ENCODE data around the gene CES3. TPM values are rescaled to one million over a fixed set of nuclear protein-coding genes. Genes with fewer than 3 reads are reported as not detected.

The CES3 gene
- total and polyA plus RNA-seq, 12 donors, result 0.22 to 1.7 (median 0.67) TPM; not detected in 1

DNA sequence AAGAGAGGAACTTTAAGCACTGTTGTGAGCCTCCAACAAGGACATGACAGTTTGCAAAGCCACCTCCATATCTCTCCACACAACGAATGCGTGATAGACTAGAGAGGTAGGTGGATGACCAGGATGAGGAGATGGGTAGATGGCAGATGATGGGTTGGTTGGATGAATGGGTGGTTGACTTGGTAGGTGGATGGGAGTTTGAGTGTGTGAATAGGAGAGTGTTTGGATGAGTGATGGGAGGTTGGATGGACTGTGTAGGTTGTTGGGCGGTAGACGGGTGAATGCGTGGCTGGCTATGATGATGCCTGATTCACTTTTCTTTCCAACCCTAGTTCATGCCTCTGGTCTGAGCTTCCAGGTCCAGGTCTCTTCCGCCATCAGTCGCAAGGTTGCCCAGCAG lies 46.5 kb upstream of the CES3 start:
- intact Hi-C loops (cut with DNase I), result no loop called here
- Histone ChIP-seq H3K27me3 (no peaks in the 10 kb centered on the region), H3K27ac (no peak overlapping the region), H3K36me3 (replicated peaks in 1 of 2) (no peaks in the 10 kb centered on the region), H3K4me3 (no peak overlapping the region), H3K9me3 (replicated peaks in 1 of 3) (no peaks in the 10 kb centered on the region), H3K4me1 (replicated peaks in 1 of 2) (no peaks in the 10 kb centered on the region)
- WGBS, 4 donors, result 93 to 98% (median 96%) methylated on average over 7 of the region's 7 CpGs
- no peak for DNase-seq
- no peak for TF ChIP-seq POLR2A (IDR thresholded peaks at IDR 0.05)
- TF ChIP-seq, protein P1, sequence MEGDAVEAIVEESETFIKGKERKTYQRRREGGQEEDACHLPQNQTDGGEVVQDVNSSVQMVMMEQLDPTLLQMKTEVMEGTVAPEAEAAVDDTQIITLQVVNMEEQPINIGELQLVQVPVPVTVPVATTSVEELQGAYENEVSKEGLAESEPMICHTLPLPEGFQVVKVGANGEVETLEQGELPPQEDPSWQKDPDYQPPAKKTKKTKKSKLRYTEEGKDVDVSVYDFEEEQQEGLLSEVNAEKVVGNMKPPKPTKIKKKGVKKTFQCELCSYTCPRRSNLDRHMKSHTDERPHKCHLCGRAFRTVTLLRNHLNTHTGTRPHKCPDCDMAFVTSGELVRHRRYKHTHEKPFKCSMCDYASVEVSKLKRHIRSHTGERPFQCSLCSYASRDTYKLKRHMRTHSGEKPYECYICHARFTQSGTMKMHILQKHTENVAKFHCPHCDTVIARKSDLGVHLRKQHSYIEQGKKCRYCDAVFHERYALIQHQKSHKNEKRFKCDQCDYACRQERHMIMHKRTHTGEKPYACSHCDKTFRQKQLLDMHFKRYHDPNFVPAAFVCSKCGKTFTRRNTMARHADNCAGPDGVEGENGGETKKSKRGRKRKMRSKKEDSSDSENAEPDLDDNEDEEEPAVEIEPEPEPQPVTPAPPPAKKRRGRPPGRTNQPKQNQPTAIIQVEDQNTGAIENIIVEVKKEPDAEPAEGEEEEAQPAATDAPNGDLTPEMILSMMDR (IDR thresholded peaks at IDR 0.05), result no peak

DNA sequence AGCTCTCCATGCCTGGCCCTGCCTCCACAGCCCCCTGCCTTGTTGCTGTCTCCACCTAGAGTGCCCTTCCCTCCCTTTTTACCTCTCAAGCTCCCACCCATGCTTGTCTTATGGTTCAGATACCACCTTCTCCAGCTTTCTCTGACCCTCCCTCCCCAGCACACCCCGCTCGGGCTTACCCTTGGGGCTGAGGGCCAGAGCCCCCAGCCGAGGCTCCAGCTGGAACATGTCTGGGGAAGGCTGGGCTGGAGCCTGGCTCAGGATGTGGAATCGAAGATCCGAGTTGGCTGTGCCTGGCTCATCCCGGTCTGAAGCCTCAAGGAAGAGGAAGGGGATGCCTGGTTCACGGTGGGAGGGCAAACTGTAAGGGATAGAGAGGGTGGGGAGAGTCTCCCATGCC lies 46.0 kb upstream of the CES3 start:
- intact Hi-C loops (cut with DNase I), result no loop called here
- Histone ChIP-seq H3K4me3 (no peak overlapping the region), H3K4me1 (replicated peaks in 1 of 2) (no peaks in the 10 kb centered on the region), H3K27me3 (no peaks in the 10 kb centered on the region), H3K9me3 (replicated peaks in 1 of 3) (no peaks in the 10 kb centered on the region), H3K27ac (no peak overlapping the region), H3K36me3 (replicated peaks in 1 of 2) (no peaks in the 10 kb centered on the region)
- 71 to 83% (median 78%) methylated on average over 7 of the region's 7 CpGs for whole genome bisulfite sequencing, 4 donors
- TF ChIP-seq POLR2A (IDR thresholded peaks at IDR 0.05), result no peak
- TF ChIP-seq, protein P1 (IDR thresholded peaks at IDR 0.05), result no peak
- no peak for DNase-seq

DNA sequence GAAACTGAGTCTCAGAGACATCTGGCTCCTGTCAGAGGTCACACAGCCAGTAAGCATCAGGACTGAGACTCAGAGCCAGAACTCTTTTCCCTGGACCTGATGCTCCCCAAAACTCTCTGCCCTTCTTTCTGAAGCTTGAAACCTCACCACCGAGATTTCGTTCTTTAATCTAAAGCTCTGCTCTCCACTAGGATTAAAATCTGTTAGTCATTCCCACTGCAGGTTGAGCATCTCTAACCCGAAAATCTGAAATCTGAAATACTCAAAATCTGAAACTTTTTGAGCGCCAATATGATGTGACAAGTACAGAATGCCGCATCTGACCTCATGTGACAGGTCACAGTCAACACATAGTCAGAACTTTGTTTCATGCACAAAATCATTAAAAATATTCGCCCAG lies 44.5 kb upstream of the CES3 start:
- H3K9me3 ChIP-seq (replicated peaks in 1 of 3), result no peaks in the 10 kb centered on the region
- WGBS, 4 donors, result 82 to 86% (median 84%) methylated on average over 6 of the region's 6 CpGs
- H3K4me1 ChIP-seq (replicated peaks in 1 of 2), result no peaks in the 10 kb centered on the region
- H3K4me3 ChIP-seq, result no peak overlapping the region
- no peak overlapping the region for H3K27ac ChIP-seq
- no peak for DNase-seq
- no peaks in the 10 kb centered on the region for H3K36me3 ChIP-seq (replicated peaks in 1 of 2)
- intact Hi-C loops (cut with DNase I), result no loop called here
- no peaks in the 10 kb centered on the region for H3K27me3 ChIP-seq
- TF ChIP-seq POLR2A (IDR thresholded peaks at IDR 0.05), result no peak
- TF ChIP-seq, protein P1 (IDR thresholded peaks at IDR 0.05), result no peak

DNA sequence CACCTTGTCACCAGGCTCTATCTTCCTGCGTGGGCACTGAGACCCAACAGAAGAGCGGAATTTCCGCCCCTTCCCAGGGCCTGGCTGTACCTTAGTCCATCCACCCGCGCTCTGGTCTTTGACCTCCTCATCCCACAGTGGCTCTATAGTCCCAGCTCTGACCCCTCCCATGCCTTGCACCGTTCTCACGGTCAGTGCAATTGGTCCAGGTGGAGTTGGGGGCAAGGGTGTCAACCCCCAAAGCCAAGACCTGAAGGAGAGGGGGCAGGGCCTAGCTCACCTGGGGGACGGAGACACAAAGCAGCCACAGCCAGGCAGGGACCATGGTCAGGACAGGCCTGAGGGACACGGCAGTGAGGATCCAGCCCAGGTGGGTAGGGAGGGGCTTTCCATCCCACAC lies 43.3 kb upstream of the CES3 start:
- DNase-seq, result no peak
- Histone ChIP-seq H3K4me1 (replicated peaks in 1 of 2) (peaks cover 0 to 1% of the 10 kb centered on the region in 2 donors), H3K4me3 (no peak overlapping the region), H3K9me3 (replicated peaks in 1 of 3) (no peaks in the 10 kb centered on the region), H3K27me3 (no peaks in the 10 kb centered on the region), H3K27ac (no peak overlapping the region), H3K36me3 (replicated peaks in 1 of 2) (no peaks in the 10 kb centered on the region)
- TF ChIP-seq, protein P1 (IDR thresholded peaks at IDR 0.05), result no peak
- TF ChIP-seq POLR2A (IDR thresholded peaks at IDR 0.05), result no peak
- 87 to 94% (median 91%) methylated on average over 7 to 9 of the region's 9 CpGs for WGBS, 4 donors
- intact Hi-C loops (cut with DNase I), result no loop called here
